HG03095 (cell line): ENCODE results near the gene RAB5A.
"Not testable (repeated sequence)": the region's sequence is repeated elsewhere in the genome, so short reads cannot be mapped to it uniquely, and the experiment has no call there.

Source experiments
- ATAC-seq: cut with Tn5 transposase; IDR thresholded peaks from one replicate; pipeline ENCODE4 v1.9.1; 2021; ENCODE audit warnings: moderate library complexity; ENCODE audit not compliant: unreplicated experiment

Gene RAB5A

GRCh38 chr3:20023623-20024405 is 76.9 kb downstream of the RAB5A start:
- ATAC-seq = no peak

DNA sequence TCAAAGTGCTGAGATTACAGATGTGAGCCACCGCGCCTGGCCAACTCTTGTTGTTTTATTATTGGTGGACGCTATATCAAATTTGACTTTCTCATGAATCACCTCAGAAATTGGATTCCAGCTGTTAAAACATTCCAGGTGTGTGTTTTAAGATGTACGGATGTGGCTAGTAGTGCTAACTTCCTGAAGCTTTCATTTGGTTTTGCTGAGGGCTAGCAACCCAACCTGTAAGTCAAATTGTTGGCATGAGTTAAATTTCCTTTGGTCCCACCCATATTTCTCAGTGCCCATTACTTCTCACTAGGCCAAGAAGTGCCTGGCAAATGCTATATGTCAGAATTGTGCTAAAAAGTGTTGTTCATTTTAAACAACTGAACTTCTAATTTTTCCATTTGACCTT is 80.2 kb downstream of the RAB5A start:
- ATAC-seq = no peak

DNA sequence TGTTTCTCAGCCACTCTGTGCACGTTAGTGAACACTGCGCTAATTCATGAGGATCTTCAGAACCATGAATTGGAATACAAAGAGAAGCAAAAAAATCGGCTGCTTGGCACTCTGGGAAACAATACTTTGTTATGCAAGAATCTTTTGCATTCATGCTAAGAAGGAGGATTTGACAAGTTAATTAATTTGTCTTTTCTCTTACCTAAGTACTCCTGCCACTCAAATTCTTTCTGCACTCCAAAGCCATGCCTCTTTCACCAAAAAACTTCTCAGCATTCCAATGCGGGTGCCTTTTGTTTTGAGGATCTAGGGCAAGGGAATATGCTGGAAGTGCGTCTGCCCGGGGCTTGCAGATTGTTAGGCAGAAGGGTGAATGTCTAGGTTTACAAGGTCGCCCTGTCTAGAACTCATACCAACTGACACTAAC is 82.0 kb downstream of the RAB5A start:
- no peak for ATAC-seq

GRCh38 chr3:20031939-20032338 is 85.0 kb downstream of the RAB5A start:
- not testable (repeated sequence) for ATAC-seq
